LNCaP clone FGC (cell line): ENCODE results near the gene ABCC9.
"Not testable (repeated sequence)": the region's sequence is repeated elsewhere in the genome, so short reads cannot be mapped to it uniquely, and the experiment has no call there.

Experiments used
- DNase-seq: peaks from one replicate; pipeline ENCODE4 v3.0.0-alpha.2; 2011; ENCODE audit warnings: low read depth
- H3K4me3 ChIP-seq: 2 replicates; pipeline ENCODE4 v1.5.1; 2011; ENCODE audit warnings: mild to moderate bottlenecking, low read depth, low read length, control low read depth
- CTCF ChIP-seq: IDR thresholded peaks from 2 replicates; pipeline ENCODE4 v1.5.1; 2012; ENCODE audit warnings: mild to moderate bottlenecking; ENCODE audit not compliant: control insufficient read depth, insufficient read depth; ENCODE audit errors: extremely low read depth

The ABCC9 gene

DNA sequence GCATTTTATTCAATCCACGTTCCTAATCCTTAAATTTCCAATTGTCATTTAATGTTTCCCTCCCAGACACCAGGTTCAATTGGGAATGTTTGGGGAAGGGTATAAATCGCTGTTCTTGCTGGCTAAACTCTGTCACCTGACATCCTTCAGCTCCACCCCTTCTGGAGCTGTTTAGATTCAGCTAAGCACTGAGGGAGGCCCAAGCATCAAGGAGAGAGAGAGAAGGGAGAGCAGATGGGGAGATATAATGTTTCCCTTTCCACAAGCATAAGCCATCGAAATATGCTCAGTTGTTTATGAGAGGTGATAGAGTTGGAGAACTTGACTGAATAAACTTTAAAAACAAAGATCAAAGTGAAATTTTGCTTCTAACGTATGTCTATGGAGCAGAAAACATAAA lies 1.8 kb downstream of the ABCC9 start:
- no peak overlapping the region for H3K4me3 ChIP-seq
- no peak for DNase-seq
- no peak for TF ChIP-seq CTCF

DNA sequence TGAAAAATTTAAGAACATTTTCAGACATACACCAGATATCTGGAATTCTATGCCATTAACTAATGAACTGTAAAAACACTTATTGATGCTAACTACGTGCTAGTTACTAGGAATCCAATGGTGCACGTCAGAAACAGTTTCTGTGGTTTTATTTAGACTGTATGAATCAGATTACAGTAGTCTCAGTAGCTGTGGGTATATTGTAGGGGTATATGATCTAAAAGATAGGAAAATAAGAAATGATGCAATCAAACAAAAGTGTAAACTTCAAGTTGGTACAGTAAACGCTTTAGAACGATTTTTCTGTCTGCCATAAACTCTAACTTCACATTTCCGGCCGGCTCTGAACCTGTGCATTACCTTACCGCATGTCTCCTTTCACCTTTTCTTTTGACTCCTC lies 2.3 kb downstream of the ABCC9 start:
- H3K4me3 ChIP-seq: no peak overlapping the region
- no peak for DNase-seq
- TF ChIP-seq CTCF: no peak

- DNase-seq: no peak
- H3K4me3 ChIP-seq: no peak overlapping the region
- TF ChIP-seq CTCF: no peak
Observed at GRCh38 chr12:21934173-21934572, 7.1 kb downstream of the ABCC9 start.

GRCh38 chr12:21933656-21934055 lies 7.6 kb downstream of the ABCC9 start:
- DNase-seq: no peak
- no peak overlapping the region for H3K4me3 ChIP-seq
- TF ChIP-seq CTCF: no peak

- not testable (repeated sequence) for H3K4me3 ChIP-seq, DNase-seq
Observed at GRCh38 chr12:21929972-21930371, 11.3 kb downstream of the ABCC9 start.

GRCh38 chr12:21925296-21925913 lies 15.8 kb downstream of the ABCC9 start:
- no peak overlapping the region for H3K4me3 ChIP-seq
- no peak for TF ChIP-seq CTCF
- DNase-seq: no peak

DNA sequence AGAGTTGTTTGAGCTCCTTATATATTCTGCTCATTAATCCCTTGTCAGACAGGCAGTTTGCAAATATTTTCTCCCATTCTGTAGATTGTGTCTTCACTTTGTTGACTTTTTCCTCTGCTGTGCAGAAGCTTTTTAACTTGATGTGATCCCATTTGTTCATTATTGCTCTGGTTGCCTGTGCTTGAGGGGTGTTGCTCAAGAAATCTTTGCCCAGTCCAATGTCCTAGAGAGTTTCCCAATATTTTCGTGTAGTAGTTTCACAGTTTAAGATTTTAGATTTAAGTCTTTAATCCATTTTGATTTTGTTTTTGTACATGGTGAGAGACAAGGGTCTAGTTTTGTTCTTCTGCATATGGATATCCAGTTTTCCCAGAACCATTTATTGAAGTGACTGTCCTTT lies 19.8 kb downstream of the ABCC9 start:
- TF ChIP-seq CTCF: no peak
- no peak overlapping the region for H3K4me3 ChIP-seq
- DNase-seq: no peak
